SU-DHL-6 (cell line): Measurements from ENCODE around the gene DRAP1.
A peak's percentile ranks its signal among the peaks of the same experiment; 100 is the strongest.
"Not testable (repeated sequence)": the region's sequence is repeated elsewhere in the genome, so short reads cannot be mapped to it uniquely, and the experiment has no call there.

ENCODE experiments used
- H2AFZ ChIP-seq: fragments of 200-600 bp; sonication (generic); 2 replicates; pipeline ENCODE4 v1.6.1; 2014; ENCODE audit warnings: low read depth, mild to moderate bottlenecking, moderate library complexity, mixed read lengths, antibody characterized with exemption, low read length; ENCODE audit not compliant: severe bottlenecking
- H3F3A ChIP-seq: fragments of 200-600 bp; shearing (Covaris generic); 2 replicates; pipeline ENCODE4 v1.6.0; 2016; ENCODE audit warnings: antibody characterized with exemption, mild to moderate bottlenecking; ENCODE audit not compliant: insufficient read depth
- H3K27ac ChIP-seq: fragments of 200-600 bp; sonication (generic); 2 replicates; pipeline ENCODE4 v1.5.1; 2016; ENCODE audit warnings: low read depth, mild to moderate bottlenecking, low read length, moderate library complexity, mixed read lengths
- H3K27me3 ChIP-seq: fragments of 200-600 bp; sonication (generic), shearing (Covaris generic); 2 replicates; pipeline ENCODE4 v1.6.0; 2014; ENCODE audit warnings: mild to moderate bottlenecking, low read length
- H3K36me3 ChIP-seq: fragments of 200-600 bp; sonication (generic); 2 replicates; pipeline ENCODE4 v1.6.1; 2014; ENCODE audit warnings: mild to moderate bottlenecking, low read length, mixed read lengths
- H3K4me2 ChIP-seq: fragments of 300-600, 200-600 bp; shearing (Covaris generic), sonication (generic); 2 replicates; pipeline ENCODE4 v1.6.0; 2014; ENCODE audit warnings: low read length, low read depth, mild to moderate bottlenecking; ENCODE audit not compliant: poor library complexity, severe bottlenecking
- H3K4me3 ChIP-seq: fragments of 200-600 bp; sonication (generic); 2 replicates; pipeline ENCODE4 v1.5.1; 2014; ENCODE audit warnings: antibody characterized with exemption, low read length, mild to moderate bottlenecking, mixed read lengths; ENCODE audit not compliant: insufficient read depth, poor library complexity, severe bottlenecking
- H3K79me2 ChIP-seq: fragments of 200-600 bp; sonication (generic); 2 replicates; pipeline ENCODE4 v1.6.1; 2014; ENCODE audit warnings: mild to moderate bottlenecking, low read length, moderate library complexity; ENCODE audit not compliant: insufficient read depth
- H3K9ac ChIP-seq: fragments of 200-600 bp; sonication (generic); 2 replicates; pipeline ENCODE4 v1.7.0; 2014; ENCODE audit warnings: mild to moderate bottlenecking, low read length
- H3K9me2 ChIP-seq: fragments of 200-600 bp; sonication (generic); replicated peaks from 2 replicates; pipeline ENCODE4 v1.6.1; 2014; ENCODE audit warnings: low read length; ENCODE audit not compliant: insufficient read depth
- H3K9me3 ChIP-seq: fragments of 200-600 bp; sonication (generic); 2 replicates; pipeline ENCODE4 v1.6.1; 2014; ENCODE audit warnings: low read length, mixed read lengths; ENCODE audit not compliant: insufficient read depth
- H4K20me1 ChIP-seq: fragments of 200-600 bp; sonication (generic); 2 replicates; pipeline ENCODE4 v1.6.1; 2014; ENCODE audit warnings: low read depth, mild to moderate bottlenecking, antibody characterized with exemption, low read length, moderate library complexity, mixed read lengths
- EZH2phosphoT487 ChIP-seq: fragments of 200-600 bp; sonication (generic), shearing (Covaris generic); conservative IDR thresholded peaks from 2 replicates; pipeline ENCODE4 v1.6.1; 2018; ENCODE audit warnings: mild to moderate bottlenecking, antibody characterized with exemption, low read length, moderate library complexity, mixed read lengths
- TF ChIP-seq, protein P1 (sequence below): fragments of 200-600 bp; sonication (generic); IDR thresholded peaks from one replicate; pipeline ENCODE4 v1.5.1; 2017; ENCODE audit warnings: antibody characterized with exemption, mild to moderate bottlenecking, low read length, moderate library complexity; ENCODE audit not compliant: insufficient read depth, poor library complexity, severe bottlenecking

The DRAP1 gene

DNA sequence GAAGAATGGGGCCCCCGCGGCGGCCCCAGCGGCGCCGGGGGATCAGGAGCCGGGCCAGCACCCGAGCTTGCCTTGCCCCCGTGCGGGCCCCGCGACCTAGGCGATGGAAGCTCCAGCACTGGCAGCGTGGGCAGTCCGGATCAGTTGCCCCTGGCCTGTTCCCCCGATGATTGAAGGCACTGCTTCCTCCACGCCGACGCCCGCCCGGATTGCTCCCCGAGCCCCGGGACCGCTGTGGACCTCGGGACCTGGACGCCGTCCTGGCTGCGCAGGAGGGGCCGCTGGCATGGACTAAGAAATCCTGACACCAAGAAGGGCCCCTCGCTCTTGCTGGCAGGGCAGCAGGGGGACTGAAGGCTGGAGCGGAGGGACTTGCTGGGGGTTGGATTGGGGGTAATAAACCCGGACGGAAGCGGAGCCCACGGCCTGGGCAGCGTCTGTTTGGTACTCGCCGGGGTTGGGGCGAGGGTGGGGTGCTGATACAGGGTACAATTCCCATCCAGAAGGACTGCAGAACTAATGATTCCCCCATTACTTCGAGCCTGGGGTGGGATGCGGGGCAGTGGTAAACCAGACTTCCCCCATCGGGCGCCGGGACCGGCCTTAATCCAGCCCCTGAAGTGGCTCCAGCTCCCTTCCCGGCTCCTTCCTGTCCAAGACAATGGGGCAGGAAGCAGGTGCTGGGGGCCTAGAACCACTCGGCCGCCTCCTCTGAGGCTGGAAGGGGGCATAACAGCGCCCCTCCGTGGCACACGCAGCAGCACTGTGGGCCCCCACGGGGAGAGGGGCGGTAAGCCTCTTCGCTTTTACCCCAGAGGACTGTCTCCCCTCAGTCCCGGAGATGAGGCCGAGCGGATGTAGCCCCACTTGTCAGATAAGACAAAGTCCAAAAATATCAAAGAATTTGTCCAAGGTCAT is 27.7 kb upstream of the DRAP1 start:
- TF ChIP-seq, protein P1, sequence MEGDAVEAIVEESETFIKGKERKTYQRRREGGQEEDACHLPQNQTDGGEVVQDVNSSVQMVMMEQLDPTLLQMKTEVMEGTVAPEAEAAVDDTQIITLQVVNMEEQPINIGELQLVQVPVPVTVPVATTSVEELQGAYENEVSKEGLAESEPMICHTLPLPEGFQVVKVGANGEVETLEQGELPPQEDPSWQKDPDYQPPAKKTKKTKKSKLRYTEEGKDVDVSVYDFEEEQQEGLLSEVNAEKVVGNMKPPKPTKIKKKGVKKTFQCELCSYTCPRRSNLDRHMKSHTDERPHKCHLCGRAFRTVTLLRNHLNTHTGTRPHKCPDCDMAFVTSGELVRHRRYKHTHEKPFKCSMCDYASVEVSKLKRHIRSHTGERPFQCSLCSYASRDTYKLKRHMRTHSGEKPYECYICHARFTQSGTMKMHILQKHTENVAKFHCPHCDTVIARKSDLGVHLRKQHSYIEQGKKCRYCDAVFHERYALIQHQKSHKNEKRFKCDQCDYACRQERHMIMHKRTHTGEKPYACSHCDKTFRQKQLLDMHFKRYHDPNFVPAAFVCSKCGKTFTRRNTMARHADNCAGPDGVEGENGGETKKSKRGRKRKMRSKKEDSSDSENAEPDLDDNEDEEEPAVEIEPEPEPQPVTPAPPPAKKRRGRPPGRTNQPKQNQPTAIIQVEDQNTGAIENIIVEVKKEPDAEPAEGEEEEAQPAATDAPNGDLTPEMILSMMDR: peak; percentile 49
- TF ChIP-seq EZH2phosphoT487: no peak
- H3F3A ChIP-seq: peaks cover 34% of the 10 kb centered on the region
- H2AFZ ChIP-seq: no peak overlapping the region
- H3K9me2 ChIP-seq: no peaks in the 10 kb centered on the region
- H3K27ac ChIP-seq: peak overlapping the region; percentile 77
- no peaks in the 10 kb centered on the region for H3K36me3 ChIP-seq
- H3K4me2 ChIP-seq: peak overlapping the region; percentile 93
- H3K4me3 ChIP-seq: peak overlapping the region; percentile 85
- peaks cover 18% of the 10 kb centered on the region for H3K79me2 ChIP-seq
- H3K9ac ChIP-seq: peak overlapping the region; percentile 93
- no peaks in the 10 kb centered on the region for H3K27me3 ChIP-seq
- H4K20me1 ChIP-seq: no peaks in the 10 kb centered on the region
- H3K9me3 ChIP-seq: no peaks in the 10 kb centered on the region

DNA sequence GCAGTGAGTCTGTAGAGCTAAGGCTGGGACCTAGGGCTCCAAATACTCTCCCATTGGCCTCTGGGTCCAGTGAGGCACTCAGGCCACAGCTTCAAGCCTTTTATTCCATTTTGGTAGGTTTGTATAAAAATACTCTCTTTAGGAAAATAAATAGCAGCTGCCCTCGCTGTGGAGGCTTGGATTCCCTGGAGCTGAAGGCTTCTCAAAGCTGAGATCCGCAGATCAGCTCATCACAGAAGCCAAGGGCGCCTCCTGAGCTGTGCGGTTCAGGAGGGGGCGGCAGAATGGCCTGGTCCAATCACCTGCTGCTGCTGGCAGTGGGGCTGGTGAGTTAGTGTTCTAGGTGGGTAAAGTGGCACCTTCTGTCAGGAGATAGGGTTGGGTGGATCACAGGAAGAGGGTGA is 27.1 kb upstream of the DRAP1 start:
- H3K79me2 ChIP-seq: peaks cover 18% of the 10 kb centered on the region
- H4K20me1 ChIP-seq, H2AFZ ChIP-seq, H3K9me3 ChIP-seq, H3K36me3 ChIP-seq, H3K9me2 ChIP-seq, H3K27me3 ChIP-seq: not testable (repeated sequence)
- H3F3A ChIP-seq: peaks cover 31% of the 10 kb centered on the region
- H3K27ac ChIP-seq: peak overlapping the region; percentile 77
- peak overlapping the region; percentile 93 for H3K4me2 ChIP-seq
- TF ChIP-seq, protein P1: peak; percentile 7
- peak overlapping the region; percentile 85 for H3K4me3 ChIP-seq
- peak overlapping the region; percentile 93 for H3K9ac ChIP-seq

DNA sequence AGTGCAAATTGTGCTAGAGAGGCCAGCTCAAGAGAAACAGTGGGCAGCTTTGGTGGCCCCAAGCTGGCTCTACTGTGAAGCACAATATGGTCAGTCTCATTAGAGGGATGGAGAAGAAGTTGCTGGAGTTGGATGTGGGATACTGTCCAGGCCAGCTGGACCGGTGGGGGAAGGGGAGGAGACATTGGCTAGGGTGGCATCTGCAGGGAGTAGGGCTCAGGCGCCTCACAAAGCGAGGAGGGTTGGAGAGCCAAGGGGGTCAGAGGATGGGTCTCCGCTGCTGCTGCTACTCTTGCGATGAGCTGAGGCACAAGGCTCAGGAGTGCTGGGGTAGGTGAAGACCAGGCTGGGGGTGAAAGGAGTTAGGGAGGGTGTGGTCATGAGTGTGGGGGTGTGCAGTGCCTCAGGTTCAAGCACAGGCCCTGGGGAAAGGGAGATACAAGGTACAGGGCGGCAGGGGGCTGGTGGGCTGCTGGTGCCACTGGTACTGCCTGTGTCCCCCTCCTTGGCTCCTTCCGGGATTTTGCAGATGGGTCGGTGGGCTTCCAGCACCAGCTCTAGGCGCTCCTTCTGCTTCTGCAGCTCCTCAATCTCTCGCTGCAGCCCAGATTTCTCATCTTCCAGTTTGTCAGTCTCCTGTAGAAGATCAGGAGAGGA is 26.4 kb upstream of the DRAP1 start:
- Histone ChIP-seq H3K27ac (peak overlapping the region; percentile 77), H2AFZ (no peak overlapping the region), H3K9me2 (no peaks in the 10 kb centered on the region), H3K27me3 (no peaks in the 10 kb centered on the region), H3K4me3 (peak overlapping the region; percentile 7), H3K36me3 (no peaks in the 10 kb centered on the region), H3K9me3 (no peaks in the 10 kb centered on the region), H4K20me1 (no peaks in the 10 kb centered on the region), H3F3A (peaks cover 31% of the 10 kb centered on the region), H3K9ac (peak overlapping the region; percentile 93; the same call in 1 of the 2 replicates), H3K79me2 (peaks cover 14% of the 10 kb centered on the region), H3K4me2 (peak overlapping the region; percentile 93)
- no peak for TF ChIP-seq EZH2phosphoT487
- TF ChIP-seq, protein P1: no peak
